ENCODE data around the gene FOXD2. TPM values are rescaled to one million over a fixed set of nuclear protein-coding genes. Genes with fewer than 3 reads are reported as not detected.

The FOXD2 gene
- polyA plus RNA-seq, 1 of the 3 experiments (the other 2 are of a cell fraction), result not detected

DNA sequence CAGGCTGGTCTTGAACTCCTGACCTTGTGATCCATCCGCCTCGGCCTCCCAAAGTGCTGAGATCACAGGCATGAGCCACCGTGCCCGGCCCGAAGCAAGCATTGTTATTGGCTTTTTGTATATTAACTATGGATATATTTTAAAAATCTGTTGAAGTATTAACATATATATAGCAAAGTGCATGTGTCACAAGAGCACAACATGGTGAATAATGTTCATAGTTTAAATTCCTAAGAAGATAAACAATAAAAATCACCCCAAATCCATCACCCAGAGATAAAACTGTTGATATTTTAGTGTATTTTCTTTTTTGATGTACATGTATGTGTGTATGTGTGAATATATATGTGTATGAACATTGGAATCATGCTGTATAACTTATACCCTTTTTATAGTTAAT, 30.9 kb upstream of the FOXD2 start (continued):
- no peak for TF ChIP-seq SIN3A (IDR thresholded peaks at IDR 0.05; ENCODE audit: borderline replicate concordance, low read depth, low read length)
- TF ChIP-seq, protein P1, sequence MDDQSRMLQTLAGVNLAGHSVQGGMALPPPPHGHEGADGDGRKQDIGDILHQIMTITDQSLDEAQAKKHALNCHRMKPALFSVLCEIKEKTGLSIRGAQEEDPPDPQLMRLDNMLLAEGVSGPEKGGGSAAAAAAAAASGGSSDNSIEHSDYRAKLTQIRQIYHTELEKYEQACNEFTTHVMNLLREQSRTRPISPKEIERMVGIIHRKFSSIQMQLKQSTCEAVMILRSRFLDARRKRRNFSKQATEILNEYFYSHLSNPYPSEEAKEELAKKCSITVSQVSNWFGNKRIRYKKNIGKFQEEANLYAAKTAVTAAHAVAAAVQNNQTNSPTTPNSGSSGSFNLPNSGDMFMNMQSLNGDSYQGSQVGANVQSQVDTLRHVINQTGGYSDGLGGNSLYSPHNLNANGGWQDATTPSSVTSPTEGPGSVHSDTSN (IDR thresholded peaks at IDR 0.05), result no peak
- TF ChIP-seq RFX5 (IDR thresholded peaks at IDR 0.05; ENCODE audit: low read length), result no peak

- no peaks in the 10 kb centered on the region for H3K27me3 ChIP-seq (ENCODE audit: insufficient read depth)
- WGBS (ENCODE audit: low lambda C conversion rate), result 68% methylated on average over 3 of the region's 3 CpGs
- ChIA-PET POLR2A (no interaction called here), CTCF (interaction anchor here (0.8 to 3.6 kb wide), 8 partner anchors 10 to 332 kb away, joined by 3 to 18 read pairs (median 4); no protein-coding TSS in a partner anchor)
- H3F3A ChIP-seq (replicated peaks; ENCODE audit: insufficient read depth), result no peaks in the 10 kb centered on the region
- no peak overlapping the region for H3K27ac ChIP-seq (ENCODE audit: low read depth in 2 of 2, low read length in 1 of 2)
- no peaks in the 10 kb centered on the region for H3K79me2 ChIP-seq (ENCODE audit: insufficient read depth)
- H3K36me3 ChIP-seq (replicated peaks in 1 of 2; ENCODE audit: control insufficient read depth in 1 of 2, insufficient read depth in 2 of 2, low read length in 1 of 2), result no peaks in the 10 kb centered on the region
- no peaks in the 10 kb centered on the region for H3K9me2 ChIP-seq
- H3K9me3 ChIP-seq, result no peaks in the 10 kb centered on the region
- DNase-seq, result no peak
- no peak overlapping the region for H3K4me2 ChIP-seq
- no peak overlapping the region for H2AFZ ChIP-seq (ENCODE audit: low read depth)
- TF ChIP-seq MEF2A (IDR thresholded peaks at IDR 0.05; ENCODE audit: borderline replicate concordance, low read depth), result no peak
- no peak for TF ChIP-seq NRF1 (IDR thresholded peaks at IDR 0.05; ENCODE audit: low read depth, low read length)
- no peak for TF ChIP-seq JUND (IDR thresholded peaks at IDR 0.05)
- no peak for TF ChIP-seq MXI1 (IDR thresholded peaks at IDR 0.05; ENCODE audit: low read depth, low read length)
- TF ChIP-seq, protein P2, sequence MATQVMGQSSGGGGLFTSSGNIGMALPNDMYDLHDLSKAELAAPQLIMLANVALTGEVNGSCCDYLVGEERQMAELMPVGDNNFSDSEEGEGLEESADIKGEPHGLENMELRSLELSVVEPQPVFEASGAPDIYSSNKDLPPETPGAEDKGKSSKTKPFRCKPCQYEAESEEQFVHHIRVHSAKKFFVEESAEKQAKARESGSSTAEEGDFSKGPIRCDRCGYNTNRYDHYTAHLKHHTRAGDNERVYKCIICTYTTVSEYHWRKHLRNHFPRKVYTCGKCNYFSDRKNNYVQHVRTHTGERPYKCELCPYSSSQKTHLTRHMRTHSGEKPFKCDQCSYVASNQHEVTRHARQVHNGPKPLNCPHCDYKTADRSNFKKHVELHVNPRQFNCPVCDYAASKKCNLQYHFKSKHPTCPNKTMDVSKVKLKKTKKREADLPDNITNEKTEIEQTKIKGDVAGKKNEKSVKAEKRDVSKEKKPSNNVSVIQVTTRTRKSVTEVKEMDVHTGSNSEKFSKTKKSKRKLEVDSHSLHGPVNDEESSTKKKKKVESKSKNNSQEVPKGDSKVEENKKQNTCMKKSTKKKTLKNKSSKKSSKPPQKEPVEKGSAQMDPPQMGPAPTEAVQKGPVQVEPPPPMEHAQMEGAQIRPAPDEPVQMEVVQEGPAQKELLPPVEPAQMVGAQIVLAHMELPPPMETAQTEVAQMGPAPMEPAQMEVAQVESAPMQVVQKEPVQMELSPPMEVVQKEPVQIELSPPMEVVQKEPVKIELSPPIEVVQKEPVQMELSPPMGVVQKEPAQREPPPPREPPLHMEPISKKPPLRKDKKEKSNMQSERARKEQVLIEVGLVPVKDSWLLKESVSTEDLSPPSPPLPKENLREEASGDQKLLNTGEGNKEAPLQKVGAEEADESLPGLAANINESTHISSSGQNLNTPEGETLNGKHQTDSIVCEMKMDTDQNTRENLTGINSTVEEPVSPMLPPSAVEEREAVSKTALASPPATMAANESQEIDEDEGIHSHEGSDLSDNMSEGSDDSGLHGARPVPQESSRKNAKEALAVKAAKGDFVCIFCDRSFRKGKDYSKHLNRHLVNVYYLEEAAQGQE (IDR thresholded peaks at IDR 0.05; ENCODE audit: low read depth, low read length), result no peak
- no peak for TF ChIP-seq FOSL2 (IDR thresholded peaks at IDR 0.05; ENCODE audit: borderline replicate concordance, low read depth)
- TF ChIP-seq GATA2 (CRISPR knock-in tag; IDR thresholded peaks at IDR 0.05), result no peak
- H4K20me1 ChIP-seq (ENCODE audit: insufficient read depth), result no peaks in the 10 kb centered on the region
- no peak overlapping the region for H3K9ac ChIP-seq
- H3K4me1 ChIP-seq (ENCODE audit: control insufficient read depth in 1 of 2, insufficient read depth in 2 of 2, low read depth in 1 of 2, low read length in 1 of 2), result no peaks in the 10 kb centered on the region
- H3K4me3 ChIP-seq (ENCODE audit: low read depth in 2 of 2, low read length in 1 of 2), result no peak overlapping the region
These were observed 30.4 kb upstream of the FOXD2 start for GRCh38 chr1:47407481-47407880.
